Measurements from ENCODE around the gene CHST12. TPM values are rescaled to one million over a fixed set of nuclear protein-coding genes. Genes with fewer than 3 reads are reported as not detected.

Gene CHST12
- total and polyA plus RNA-seq, 10 of the 15 experiments (the other 5 are each of a cell fraction or from before 2014, with no cell fraction given) = 0.05 to 14.2 (median 3.3) TPM

GRCh38 chr7:2405601-2406345 lies 2.4 kb downstream of the CHST12 start:
- H3K4me1 ChIP-seq (ENCODE audit: control insufficient read depth, insufficient read depth, low read length) = peaks cover 44% of the 10 kb centered on the region
- H3K4me2 ChIP-seq (ENCODE audit: control insufficient read depth, insufficient read depth) = peak overlapping the region; percentile 98
- ChIA-PET CTCF (interaction anchor here (0.6 to 3.5 kb wide), 6 partner anchors 12 to 305 kb away, joined by 3 to 20 read pairs (median 4); no protein-coding TSS in a partner anchor), RAD21 (ENCODE audit: unreplicated experiment) (interaction anchor here (0.6 to 3.4 kb wide), 12 partner anchors 12 to 304 kb away, joined by 3 to 28 read pairs (median 5); partner anchors contain the start of gene EIF3B), SMC1A (ENCODE audit: uncharacterized antibody, unreplicated experiment) (interaction anchor here (0.8 to 1.7 kb wide), 7 partner anchors 12 to 304 kb away, joined by 3 to 6 read pairs (median 4); no protein-coding TSS in a partner anchor), POLR2A (interaction anchor here (0.6 to 2.2 kb wide), 7 partner anchors 12 to 224 kb away, joined by 3 to 6 read pairs (median 3); no protein-coding TSS in a partner anchor)
- intact Hi-C loops (cut with micrococcal nuclease; ENCODE audit: unreplicated experiment) = loop anchor here (2.0 to 5.0 kb wide), 3 partner anchors 51 to 169 kb away; partner anchors contain the start of gene EIF3B
- peaks cover 0 to 3% of the 10 kb centered on the region in 2 experiments; a peak in 1 of 4 replicates for H3K36me3 ChIP-seq (ENCODE audit: control insufficient read depth in 2 of 2, insufficient read depth in 2 of 2, low read length in 1 of 2)
- in situ Hi-C loops (cut with MboI) = no loop called here
- no peaks in the 10 kb centered on the region; the same call in 1 of the 2 replicates for H4K20me1 ChIP-seq (ENCODE audit: control insufficient read depth, insufficient read depth)
- TSS peak; percentile 43 for BruUV-seq (replicated peaks)
- H3K9ac ChIP-seq (ENCODE audit: control insufficient read depth, insufficient read depth, low read length) = peak overlapping the region; percentile 47; the same call in 1 of the 2 replicates
- peak; percentile 89 for DNase-seq (ENCODE audit: low read depth, low spot score)
- no peaks in the 10 kb centered on the region for H3K27me3 ChIP-seq (replicated peaks in 1 of 2; ENCODE audit: control insufficient read depth in 2 of 2, insufficient read depth in 2 of 2, low read length in 1 of 2)
- 39% methylated on average over 20 of the region's 21 CpGs for WGBS (ENCODE audit: insufficient coverage, insufficient replicate concordance, low lambda C conversion rate, missing lambda C conversion rate)
- no peak overlapping the region for H2AFZ ChIP-seq (ENCODE audit: control insufficient read depth, low read depth, low read length)
- H3K79me2 ChIP-seq (ENCODE audit: control insufficient read depth, insufficient read depth, low read length) = peaks cover 41% of the 10 kb centered on the region
- no peaks in the 10 kb centered on the region for H3K9me3 ChIP-seq (replicated peaks; ENCODE audit: control insufficient read depth, insufficient read depth, low read length)
- peak overlapping the region; percentile 70 for H3K4me3 ChIP-seq
- H3K27ac ChIP-seq (ENCODE audit: control insufficient read depth, insufficient read depth) = peak overlapping the region; percentile 84
- FAIRE-seq = peak; percentile 95
- peak; percentile 70 for ATAC-seq
- TF ChIP-seq SMAD1 (IDR thresholded peaks at IDR 0.05; ENCODE audit: low read depth, partially characterized antibody) = no peak
- TF ChIP-seq POU2F2 (IDR thresholded peaks at IDR 0.05; ENCODE audit: borderline replicate concordance, low read depth, low read length) = 0 out of 3 replicates have a peak, but pooled peaks have one; percentile 38
- peak; percentile 60; the same call in 1 of the 2 replicates for TF ChIP-seq ZSCAN29 (IDR thresholded peaks at IDR 0.05)
- TF ChIP-seq MYB (IDR thresholded peaks at IDR 0.05; ENCODE audit: borderline replicate concordance, low read depth, low read length) = peak; percentile 28; the same call in 1 of the 2 replicates
- peak; percentile 93 for TF ChIP-seq SKIL (IDR thresholded peaks at IDR 0.05; ENCODE audit: low read depth, poor library complexity, severe bottlenecking)
- TF ChIP-seq CREB1 (IDR thresholded peaks at IDR 0.05; ENCODE audit: low read depth) = no peak; the same call in 1 of the 2 replicates
- no peak for TF ChIP-seq E2F4 (IDR thresholded peaks at IDR 0.05; ENCODE audit: low read depth, low read length)
- peak; percentile 71 for TF ChIP-seq ATF7 (IDR thresholded peaks at IDR 0.05; ENCODE audit: low read depth)
- no peak for TF ChIP-seq ASH2L (IDR thresholded peaks at IDR 0.05; ENCODE audit: borderline replicate concordance, low read depth)
- no peak for TF ChIP-seq HSF1 (IDR thresholded peaks at IDR 0.05; ENCODE audit: low read depth, low read length)
- TF ChIP-seq GABPA (IDR thresholded peaks at IDR 0.05; ENCODE audit: low read depth) = no peak; the same call in 1 of the 2 replicates
- TF ChIP-seq SPI1 (IDR thresholded peaks at IDR 0.05; ENCODE audit: borderline replicate concordance, insufficient read depth, low read depth, low read length) = no peak
- TF ChIP-seq SMARCA5 (IDR thresholded peaks at IDR 0.05) = peak; percentile 70
- TF ChIP-seq NR2C1 (IDR thresholded peaks at IDR 0.05) = peak; percentile 23; the same call in 1 of the 2 replicates
- TF ChIP-seq YBX1 (IDR thresholded peaks at IDR 0.05) = no peak
- TF ChIP-seq HCFC1 (IDR thresholded peaks at IDR 0.05; ENCODE audit: low read length) = no peak
- peak; percentile 44; the same call in 1 of the 2 replicates for TF ChIP-seq FOXM1 (IDR thresholded peaks at IDR 0.05; ENCODE audit: low read depth, low read length)
- TF ChIP-seq STAT1 (conservative IDR thresholded peaks at IDR 0.05) = no peak
- peak; percentile 70 for TF ChIP-seq NR2F1 (conservative IDR thresholded peaks at IDR 0.05)
- TF ChIP-seq ZNF217 (IDR thresholded peaks at IDR 0.05) = peak; percentile 56; the same call in 1 of the 2 replicates

Data from GM12878 (cell line).